Neural progenitor cell (in vitro differentiated cells): ENCODE measurements around the gene GPBP1. TPM values are rescaled to one million over a fixed set of nuclear protein-coding genes. Genes with fewer than 3 reads are reported as not detected.

Experiments
- DNase-seq: peaks from one replicate; pipeline ENCODE4 v3.0.0-alpha.2; 2016; ENCODE audit warnings: low spot score
- H2AFZ ChIP-seq: fragments of 200-600 bp; sonication (generic); replicated peaks from 2 replicates; pipeline ENCODE4 v1.6.1; 2016; ENCODE audit warnings: antibody characterized with exemption
- H3F3A ChIP-seq: fragments of 200-600 bp; sonication (generic); 2 replicates; pipeline ENCODE4 v1.6.1; 2016; ENCODE audit warnings: antibody characterized with exemption, low read depth
- H3K27ac ChIP-seq: fragments of 200-600 bp; sonication (generic); 2 replicates; pipeline ENCODE4 v1.5.1; 2016; ENCODE audit warnings: mild to moderate bottlenecking
- H3K27me3 ChIP-seq: fragments of 200-600 bp; sonication (generic); 2 replicates; pipeline ENCODE4 v1.6.1; 2016; ENCODE audit warnings: mild to moderate bottlenecking, moderate library complexity
- H3K36me3 ChIP-seq: fragments of 200-600 bp; sonication (generic); 2 replicates; pipeline ENCODE4 v1.5.1; 2016
- H3K4me1 ChIP-seq: fragments of 200-600 bp; sonication (generic); 2 replicates; pipeline ENCODE4 v1.6.1; 2016; ENCODE audit warnings: mixed run types
- H3K4me2 ChIP-seq: fragments of 200-600 bp; sonication (generic); 2 replicates; pipeline ENCODE4 v1.6.1; 2016
- H3K4me3 ChIP-seq: fragments of 200-600 bp; sonication (generic); 2 replicates; pipeline ENCODE4 v1.5.1; 2016
- H3K79me2 ChIP-seq: fragments of 200-600 bp; sonication (generic); 2 replicates; pipeline ENCODE4 v1.6.1; 2016; ENCODE audit warnings: low read depth
- H3K9ac ChIP-seq: fragments of 200-600 bp; sonication (generic); 2 replicates; pipeline ENCODE4 v1.6.1; 2016
- H3K9me3 ChIP-seq: fragments of 200-600 bp; sonication (generic); 2 replicates; pipeline ENCODE4 v1.5.1; 2016; ENCODE audit warnings: low read depth
- H4K20me1 ChIP-seq: fragments of 200-600 bp; sonication (generic); 2 replicates; pipeline ENCODE4 v1.6.1; 2016; ENCODE audit warnings: low read depth
- H3K27ac Mint-ChIP-seq: 3 replicates; pipeline ENCODE4 v1.8.0; 2021; ENCODE audit warnings: mixed read lengths
- H3K27me3 Mint-ChIP-seq: 2 replicates; pipeline ENCODE4 v1.8.0; 2022; ENCODE audit warnings: low read depth, mild to moderate bottlenecking, inconsistent platforms, moderate library complexity, mixed read lengths; ENCODE audit not compliant: insufficient read depth
- H3K36me3 Mint-ChIP-seq: 3 replicates; pipeline ENCODE4 v1.8.0; 2021; ENCODE audit warnings: mixed read lengths
- H3K4me1 Mint-ChIP-seq: 3 replicates; pipeline ENCODE4 v1.8.0; 2021; ENCODE audit warnings: mixed read lengths
- H3K4me3 Mint-ChIP-seq: 3 replicates; pipeline ENCODE4 v1.8.0; 2021; ENCODE audit warnings: mild to moderate bottlenecking, moderate library complexity, mixed read lengths
- H3K9me3 Mint-ChIP-seq: 3 replicates; pipeline ENCODE4 v1.8.0; 2020; ENCODE audit warnings: mixed read lengths
- EZH2 ChIP-seq: fragments of 200-600 bp; sonication (generic); IDR thresholded peaks from 2 replicates; pipeline ENCODE4 v1.6.1; 2017; ENCODE audit warnings: antibody characterized with exemption, mild to moderate bottlenecking, moderate library complexity
- EZH2phosphoT487 ChIP-seq: fragments of 200-600 bp; sonication (generic); IDR thresholded peaks from 2 replicates; pipeline ENCODE4 v1.6.1; 2017; ENCODE audit warnings: antibody characterized with exemption
- total RNA-seq: library from RNA; depleted of rRNA; stranded (reverse); fragments of >200 nt; gene quantifications from 2 replicates; pipeline ENCODE4 v1.2.3, GENCODE V29; 2015; ENCODE audit warnings: low replicate concordance
- TF ChIP-seq, protein P1 (sequence below): fragments of 200-600 bp; sonication (generic); IDR thresholded peaks from 2 replicates; pipeline ENCODE4 v1.5.1; 2017; ENCODE audit warnings: antibody characterized with exemption, mild to moderate bottlenecking

GPBP1 gene
- total RNA-seq, 1 donor from 2014 or later, result 321 TPM

GRCh38 chr5:57199866-57200265 is 26.0 kb downstream of the GPBP1 start:
- no peaks in the 10 kb centered on the region for H3K27me3 ChIP-seq
- Mint-ChIP-seq H3K4me1 (no peaks in the 10 kb centered on the region), H3K27ac (no peak overlapping the region), H3K27me3 (no peaks in the 10 kb centered on the region), H3K4me3 (no peak overlapping the region), H3K36me3 (peaks cover 27% of the 10 kb centered on the region), H3K9me3 (peaks cover 9% of the 10 kb centered on the region)
- DNase-seq, result no peak
- no peak overlapping the region for H3K27ac ChIP-seq
- peaks cover 99% of the 10 kb centered on the region for H4K20me1 ChIP-seq
- no peak overlapping the region for H3K4me2 ChIP-seq
- H3K9ac ChIP-seq, result no peak overlapping the region
- H3K79me2 ChIP-seq, result peaks cover 100% of the 10 kb centered on the region
- TF ChIP-seq EZH2phosphoT487 (no peak), EZH2 (no peak)
- TF ChIP-seq, protein P1, sequence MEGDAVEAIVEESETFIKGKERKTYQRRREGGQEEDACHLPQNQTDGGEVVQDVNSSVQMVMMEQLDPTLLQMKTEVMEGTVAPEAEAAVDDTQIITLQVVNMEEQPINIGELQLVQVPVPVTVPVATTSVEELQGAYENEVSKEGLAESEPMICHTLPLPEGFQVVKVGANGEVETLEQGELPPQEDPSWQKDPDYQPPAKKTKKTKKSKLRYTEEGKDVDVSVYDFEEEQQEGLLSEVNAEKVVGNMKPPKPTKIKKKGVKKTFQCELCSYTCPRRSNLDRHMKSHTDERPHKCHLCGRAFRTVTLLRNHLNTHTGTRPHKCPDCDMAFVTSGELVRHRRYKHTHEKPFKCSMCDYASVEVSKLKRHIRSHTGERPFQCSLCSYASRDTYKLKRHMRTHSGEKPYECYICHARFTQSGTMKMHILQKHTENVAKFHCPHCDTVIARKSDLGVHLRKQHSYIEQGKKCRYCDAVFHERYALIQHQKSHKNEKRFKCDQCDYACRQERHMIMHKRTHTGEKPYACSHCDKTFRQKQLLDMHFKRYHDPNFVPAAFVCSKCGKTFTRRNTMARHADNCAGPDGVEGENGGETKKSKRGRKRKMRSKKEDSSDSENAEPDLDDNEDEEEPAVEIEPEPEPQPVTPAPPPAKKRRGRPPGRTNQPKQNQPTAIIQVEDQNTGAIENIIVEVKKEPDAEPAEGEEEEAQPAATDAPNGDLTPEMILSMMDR, result no peak
- peaks cover 3% of the 10 kb centered on the region for H3K36me3 ChIP-seq
- no peak overlapping the region for H3K4me3 ChIP-seq
- peaks cover 3% of the 10 kb centered on the region for H3F3A ChIP-seq
- H3K9me3 ChIP-seq, result no peaks in the 10 kb centered on the region
- H2AFZ ChIP-seq, result no peak overlapping the region
- H3K4me1 ChIP-seq, result no peaks in the 10 kb centered on the region

GRCh38 chr5:57202811-57203210 is 29.0 kb downstream of the GPBP1 start:
- Histone ChIP-seq H3K9me3 (no peaks in the 10 kb centered on the region), H4K20me1 (peaks cover 93% of the 10 kb centered on the region), H2AFZ (no peak overlapping the region), H3K4me2 (no peak overlapping the region), H3K27ac (no peak overlapping the region), H3F3A (no peaks in the 10 kb centered on the region), H3K4me3 (no peak overlapping the region), H3K9ac (no peak overlapping the region), H3K4me1 (no peaks in the 10 kb centered on the region), H3K27me3 (no peaks in the 10 kb centered on the region), H3K36me3 (no peaks in the 10 kb centered on the region), H3K79me2 (peaks cover 100% of the 10 kb centered on the region)
- Mint-ChIP-seq H3K9me3 (peaks cover 18% of the 10 kb centered on the region), H3K36me3 (peaks cover 32% of the 10 kb centered on the region), H3K27ac (no peak overlapping the region), H3K4me1 (no peaks in the 10 kb centered on the region), H3K4me3 (no peak overlapping the region), H3K27me3 (no peaks in the 10 kb centered on the region)
- no peak for TF ChIP-seq EZH2phosphoT487
- DNase-seq, result no peak

GRCh38 chr5:57207007-57207653 is 33.3 kb downstream of the GPBP1 start:
- Mint-ChIP-seq H3K4me1 (no peaks in the 10 kb centered on the region), H3K9me3 (peaks cover 30% of the 10 kb centered on the region), H3K27me3 (peaks cover 2% of the 10 kb centered on the region), H3K36me3 (peaks cover 49% of the 10 kb centered on the region), H3K27ac (no peak overlapping the region), H3K4me3 (no peak overlapping the region)
- peaks cover 7% of the 10 kb centered on the region for H3K36me3 ChIP-seq
- no peaks in the 10 kb centered on the region for H3F3A ChIP-seq
- peaks cover 6% of the 10 kb centered on the region for H3K4me1 ChIP-seq
- TF ChIP-seq EZH2 (no peak), EZH2phosphoT487 (no peak)
- TF ChIP-seq, protein P1, result no peak
- H3K79me2 ChIP-seq, result peaks cover 100% of the 10 kb centered on the region
- peaks cover 7% of the 10 kb centered on the region for H3K9me3 ChIP-seq
- peaks cover 79% of the 10 kb centered on the region for H4K20me1 ChIP-seq
- H3K4me3 ChIP-seq, result no peak overlapping the region
- no peak overlapping the region for H3K27ac ChIP-seq
- no peak overlapping the region for H2AFZ ChIP-seq
- no peak overlapping the region for H3K4me2 ChIP-seq
- DNase-seq, result no peak
- H3K9ac ChIP-seq, result no peak overlapping the region
- no peaks in the 10 kb centered on the region for H3K27me3 ChIP-seq

- H3K4me3 Mint-ChIP-seq, result no peak overlapping the region
- TF ChIP-seq EZH2phosphoT487, result no peak
- TF ChIP-seq, protein P1, result no peak
- TF ChIP-seq EZH2, result no peak
- no peak for DNase-seq
- no peak overlapping the region for H3K27ac Mint-ChIP-seq
- peaks cover 7% of the 10 kb centered on the region for H3K9me3 ChIP-seq
- peaks cover 2% of the 10 kb centered on the region for H3K27me3 Mint-ChIP-seq
- H2AFZ ChIP-seq, result no peak overlapping the region
- no peak overlapping the region for H3K9ac ChIP-seq
- H3K27me3 ChIP-seq, result no peaks in the 10 kb centered on the region
- no peak overlapping the region for H3K4me2 ChIP-seq
- no peak overlapping the region for H3K4me3 ChIP-seq
- H3K79me2 ChIP-seq, result peaks cover 100% of the 10 kb centered on the region
- H3K36me3 ChIP-seq, result peaks cover 10% of the 10 kb centered on the region
- H3K4me1 Mint-ChIP-seq, result no peaks in the 10 kb centered on the region
- no peaks in the 10 kb centered on the region for H3F3A ChIP-seq
- peaks cover 30% of the 10 kb centered on the region for H3K9me3 Mint-ChIP-seq
- peaks cover 49% of the 10 kb centered on the region for H3K36me3 Mint-ChIP-seq
- peaks cover 6% of the 10 kb centered on the region for H3K4me1 ChIP-seq
- no peak overlapping the region for H3K27ac ChIP-seq
- H4K20me1 ChIP-seq, result peaks cover 79% of the 10 kb centered on the region
Observed at GRCh38 chr5:57207681-57208080, 33.8 kb downstream of the GPBP1 start.
